GM18858 (cell line): ENCODE data around the gene EVX1.

Experiments used
- ATAC-seq: cut with Tn5 transposase; IDR thresholded peaks from one replicate; pipeline ENCODE4 v1.9.1; 2021; ENCODE audit not compliant: unreplicated experiment

EVX1 gene

GRCh38 chr7:27242555-27243339, at the start of gene EVX1:
TSS of gene EVX1 (plus strand) at chr7:27242802. CDS start at chr7:27243031, 229 bp downstream.
- no peak for ATAC-seq

- no peak for ATAC-seq
Observed at GRCh38 chr7:27193335-27194001, 49.1 kb upstream of the EVX1 start.

DNA sequence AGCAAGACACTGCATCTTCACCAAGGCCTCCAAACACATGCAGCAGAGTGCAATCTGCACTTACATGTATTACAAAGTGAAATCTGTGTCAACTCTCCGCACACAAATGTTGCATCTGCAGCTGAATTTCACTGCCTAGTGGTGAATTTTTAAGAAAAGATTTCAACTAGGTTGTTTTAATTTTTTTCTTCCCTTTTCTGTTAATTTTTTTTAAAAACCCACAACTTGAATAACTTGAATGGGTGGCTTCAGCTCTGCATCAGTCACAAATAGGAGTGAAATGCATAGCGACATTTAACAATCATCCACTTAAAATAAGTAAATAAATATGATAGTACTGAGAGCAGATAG, 48.6 kb upstream of the EVX1 start:
- ATAC-seq = no peak

- ATAC-seq = no peak
Observed at GRCh38 chr7:27194686-27195379, 47.8 kb upstream of the EVX1 start.

DNA sequence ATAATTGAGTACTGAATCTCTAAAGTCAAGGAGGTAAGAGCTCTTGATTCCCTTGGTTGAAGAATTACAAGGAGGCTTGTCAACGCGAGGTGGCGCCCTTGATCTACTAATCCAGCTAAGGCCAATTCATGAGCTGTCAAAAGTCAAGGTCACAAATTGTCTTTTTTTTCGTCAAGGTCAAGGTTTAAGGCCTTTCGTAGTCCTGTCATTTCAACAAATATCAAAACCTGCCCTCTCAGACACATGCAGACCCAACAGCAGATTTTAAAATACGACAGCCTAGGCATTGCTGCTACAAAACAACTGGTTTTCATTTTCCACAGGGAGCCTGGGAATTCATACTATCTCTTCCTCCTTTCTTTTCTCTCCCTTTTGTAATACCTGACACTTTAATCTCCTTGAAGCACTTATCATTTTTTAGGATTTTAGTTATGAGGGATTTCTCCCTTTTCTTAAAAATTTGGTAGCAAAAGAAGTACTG, 46.3 kb upstream of the EVX1 start:
- no peak for ATAC-seq

GRCh38 chr7:27197137-27198042, 45.2 kb upstream of the EVX1 start:
- ATAC-seq = no peak

- no peak for ATAC-seq
Observed at GRCh38 chr7:27198138-27198841, 44.3 kb upstream of the EVX1 start.

GRCh38 chr7:27198871-27199801, 43.5 kb upstream of the EVX1 start:
- ATAC-seq = no peak

DNA sequence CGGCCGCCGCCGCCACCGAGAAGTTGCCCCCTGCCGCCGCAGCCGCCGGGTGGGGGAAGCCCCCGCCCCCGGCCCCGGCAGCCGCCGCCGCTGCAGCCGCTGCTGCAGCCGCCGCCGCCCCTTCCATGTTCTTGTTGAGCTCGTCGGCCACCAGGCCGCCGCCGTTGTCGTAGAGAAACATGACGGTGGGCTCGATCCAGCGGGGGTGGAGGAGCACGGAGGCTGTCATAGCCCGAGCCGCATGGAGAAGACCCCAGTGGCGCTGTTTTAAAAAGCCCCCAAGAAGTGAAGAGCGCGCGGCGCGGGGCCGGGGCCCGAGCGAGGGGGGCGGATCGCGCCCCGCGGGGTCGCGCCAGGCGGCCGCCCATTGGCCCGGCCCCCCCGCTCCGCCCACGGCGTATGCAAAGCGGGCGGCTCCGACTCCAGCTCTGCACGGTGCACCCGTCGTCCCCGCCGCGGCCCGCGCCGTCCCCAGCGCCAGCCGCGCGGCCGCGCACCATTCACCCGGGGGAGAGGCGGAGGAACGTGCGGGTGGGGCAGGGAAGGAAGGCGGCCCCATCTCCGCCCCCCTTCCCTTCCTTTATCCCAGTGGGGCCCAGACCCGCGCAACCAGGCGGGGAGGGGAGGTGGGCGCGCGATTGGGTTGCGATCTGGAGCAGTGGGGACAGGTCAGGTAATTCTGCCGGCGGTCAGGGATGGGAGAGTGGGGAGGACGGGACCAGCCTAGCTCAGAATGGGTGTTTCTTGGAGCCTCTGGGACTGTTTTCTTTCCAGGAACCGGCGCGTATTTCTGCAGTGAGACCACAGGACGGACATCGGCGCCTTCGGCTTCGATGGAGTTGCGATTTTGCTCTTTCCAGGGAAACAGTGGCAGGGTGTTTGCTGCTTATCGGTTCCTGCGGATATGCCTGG, 42.5 kb upstream of the EVX1 start, which contains the start of gene HOXA13:
TSS of gene HOXA13 (minus strand) at position 243 of the 912 bp plus-strand sequence. CDS start at position 229, 14 bp downstream.
- no peak for ATAC-seq

- no peak for ATAC-seq
Observed at GRCh38 chr7:27200761-27201579, 41.6 kb upstream of the EVX1 start.

- no peak for ATAC-seq
Observed at GRCh38 chr7:27201580-27202017, 41.0 kb upstream of the EVX1 start.

- no peak for ATAC-seq
Observed at GRCh38 chr7:27202018-27202861, 40.4 kb upstream of the EVX1 start.

DNA sequence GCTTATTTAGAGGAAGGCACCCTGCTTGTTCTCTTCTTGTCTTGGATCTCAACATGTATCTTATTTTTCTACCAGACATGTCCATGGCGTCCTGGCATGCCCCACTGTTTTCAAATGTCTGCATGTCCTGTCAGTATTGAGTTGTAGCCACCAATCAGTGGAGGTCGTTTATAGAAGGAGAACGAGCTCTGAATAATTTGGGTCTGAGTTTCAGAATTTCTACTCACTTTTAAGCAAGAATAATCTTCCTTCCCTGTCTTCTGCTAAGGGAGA, 39.8 kb upstream of the EVX1 start:
- ATAC-seq = no peak

- ATAC-seq = no peak
Observed at GRCh38 chr7:27203365-27203953, 39.1 kb upstream of the EVX1 start.

DNA sequence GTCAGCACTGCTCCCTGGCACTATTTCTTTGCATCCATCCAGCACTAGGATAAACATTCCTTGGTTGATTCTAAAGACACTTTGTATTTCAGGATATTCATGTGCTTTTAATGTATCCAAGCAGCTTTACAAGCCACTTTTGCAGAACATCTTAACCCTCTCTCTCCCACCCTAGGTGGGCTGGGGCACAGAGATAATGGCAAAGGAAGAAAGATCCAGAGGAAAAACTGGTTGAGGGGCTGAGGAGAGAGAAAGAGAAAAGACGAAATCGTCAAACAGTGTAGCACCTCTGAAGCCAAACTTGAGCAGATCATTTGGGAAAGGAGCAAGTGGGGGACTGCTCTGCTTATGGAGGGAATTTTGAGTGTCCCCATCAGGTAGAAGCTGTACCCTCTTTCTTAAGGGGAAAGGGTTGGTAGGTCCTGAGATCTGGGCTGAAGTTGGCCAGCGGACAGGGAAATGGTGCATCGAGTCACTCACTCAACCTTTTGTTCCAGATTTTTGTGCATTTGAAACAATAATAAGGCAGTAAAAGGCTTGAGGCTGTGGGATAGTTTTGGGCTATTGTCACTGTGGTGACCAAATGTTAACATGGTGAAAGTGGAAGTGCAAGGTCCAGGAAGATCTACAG, 38.5 kb upstream of the EVX1 start:
- ATAC-seq = no peak
